Neural cell (in vitro differentiated cells): ENCODE measurements around the gene STRN. TPM values are rescaled to one million over a fixed set of nuclear protein-coding genes. Genes with fewer than 3 reads are reported as not detected.

Experiments used
- H2AFZ ChIP-seq: fragments of 200-600, 300-800 bp; sonication (generic), shearing (Covaris generic); 2 replicates; pipeline ENCODE4 v1.6.0; 2014; ENCODE audit warnings: low read depth, mild to moderate bottlenecking, antibody characterized with exemption, low read length, moderate library complexity
- H3F3A ChIP-seq: fragments of 200-600 bp; shearing (Covaris generic); 2 replicates; pipeline ENCODE4 v1.6.1; 2016; ENCODE audit warnings: mild to moderate bottlenecking, moderate library complexity, mixed read lengths, antibody characterized with exemption, low read length; ENCODE audit not compliant: insufficient read depth, poor library complexity, severe bottlenecking
- H3K27ac ChIP-seq: fragments of 200-600, 300-800 bp; sonication (generic), shearing (Covaris generic); 2 replicates; pipeline ENCODE4 v1.5.1; 2014; ENCODE audit warnings: mild to moderate bottlenecking, low read length, moderate library complexity
- H3K27me3 ChIP-seq: fragments of 300-800, 200-600 bp; sonication (generic), shearing (Covaris generic); 2 replicates; pipeline ENCODE4 v1.6.0; 2014; ENCODE audit warnings: mild to moderate bottlenecking, low read depth, low read length, moderate library complexity; ENCODE audit not compliant: insufficient read depth
- H3K36me3 ChIP-seq: fragments of 300-800, 200-600 bp; sonication (generic), shearing (Covaris generic); 2 replicates; pipeline ENCODE4 v1.5.1; 2014; ENCODE audit warnings: mild to moderate bottlenecking, antibody characterized with exemption, low read length, moderate library complexity; ENCODE audit not compliant: insufficient read depth
- H3K4me2 ChIP-seq: fragments of 300-800, 200-600 bp; sonication (generic), shearing (Covaris generic); 2 replicates; pipeline ENCODE4 v1.6.0; 2014; ENCODE audit warnings: mild to moderate bottlenecking, low read length
- H3K4me3 ChIP-seq: fragments of 300-800, 200-600 bp; sonication (generic), shearing (Covaris generic); 2 replicates; pipeline ENCODE4 v1.5.1; 2014; ENCODE audit warnings: mild to moderate bottlenecking, low read length, moderate library complexity
- H3K79me2 ChIP-seq: fragments of 200-600 bp; shearing (Covaris generic); replicated peaks from 2 replicates; pipeline ENCODE4 v1.6.0; 2014; ENCODE audit warnings: mild to moderate bottlenecking, low read length, moderate library complexity; ENCODE audit not compliant: insufficient read depth
- H3K9ac ChIP-seq: fragments of 300-800, 200-600 bp; sonication (generic), shearing (Covaris generic); 2 replicates; pipeline ENCODE4 v1.6.1; 2016; ENCODE audit warnings: mild to moderate bottlenecking, low read length, mixed read lengths
- H3K9me2 ChIP-seq: fragments of 200-600 bp; shearing (Covaris generic); 2 replicates; pipeline ENCODE4 v1.6.1; 2016; ENCODE audit warnings: mild to moderate bottlenecking, low read length, mixed read lengths; ENCODE audit not compliant: insufficient read depth
- H3K9me3 ChIP-seq: fragments of 200-600, 300-800 bp; sonication (generic), shearing (Covaris generic); 2 replicates; pipeline ENCODE4 v1.6.1; 2016; ENCODE audit warnings: mild to moderate bottlenecking, mixed run types, low read length, moderate library complexity, mixed read lengths
- H4K20me1 ChIP-seq: fragments of 200-600 bp; shearing (Covaris generic); 2 replicates; pipeline ENCODE4 v1.6.1; 2016; ENCODE audit warnings: mild to moderate bottlenecking, mixed run types; ENCODE audit not compliant: insufficient read depth
- CTCF ChIP-seq: fragments of 450-650 bp; IDR thresholded peaks from 2 replicates; pipeline ENCODE4 v1.5.1; 2014; ENCODE audit warnings: antibody characterized with exemption, mild to moderate bottlenecking, moderate library complexity; ENCODE audit not compliant: poor library complexity, severe bottlenecking
- EZH2 ChIP-seq: fragments of 200-600, 300-800 bp; shearing (Covaris generic), sonication (generic); IDR thresholded peaks from 2 replicates; pipeline ENCODE4 v1.6.1; 2014; ENCODE audit warnings: antibody characterized with exemption, low read length, borderline replicate concordance, mild to moderate bottlenecking; ENCODE audit not compliant: insufficient read depth, poor library complexity, severe bottlenecking
- MXI1 ChIP-seq: fragments of 450-650 bp; conservative IDR thresholded peaks from 2 replicates; pipeline ENCODE4 v1.6.1; 2014; ENCODE audit warnings: antibody characterized with exemption, mild to moderate bottlenecking; ENCODE audit not compliant: poor library complexity, severe bottlenecking
- POLR2AphosphoS5 ChIP-seq: IDR thresholded peaks from 2 replicates; pipeline ENCODE4 v1.6.1; 2012
- RAD21 ChIP-seq: fragments of 450-650 bp; conservative IDR thresholded peaks from 2 replicates; pipeline ENCODE4 v1.6.1; 2014; ENCODE audit warnings: antibody characterized with exemption, mild to moderate bottlenecking, moderate library complexity
- REST ChIP-seq: IDR thresholded peaks from 2 replicates; pipeline ENCODE4 v1.6.1; 2012; ENCODE audit warnings: borderline replicate concordance
- SMC3 ChIP-seq: fragments of 450-650 bp; conservative IDR thresholded peaks from 2 replicates; pipeline ENCODE4 v1.6.1; 2014; ENCODE audit warnings: antibody characterized with exemption, mild to moderate bottlenecking, moderate library complexity; ENCODE audit not compliant: poor library complexity
- polyA plus RNA-seq: library from polyadenylated mRNA; depleted of rRNA; stranded (reverse); fragments of >200 nt; gene quantifications from 2 replicates; pipeline ENCODE4 v1.2.3, GENCODE V29; 2014

STRN gene
- polyA plus RNA-seq, 1 donor from 2014 or later, result 9.9 TPM

- no peak overlapping the region for H3K27ac ChIP-seq
- no peaks in the 10 kb centered on the region for H3K36me3 ChIP-seq
- no peak overlapping the region for H3K9ac ChIP-seq
- no peaks in the 10 kb centered on the region for H3K27me3 ChIP-seq
- H3K9me3 ChIP-seq, result no peaks in the 10 kb centered on the region
- H2AFZ ChIP-seq, result no peak overlapping the region
- H3K9me2 ChIP-seq, result no peaks in the 10 kb centered on the region
- no peak for TF ChIP-seq CTCF
- no peak for TF ChIP-seq RAD21
- H3K4me2 ChIP-seq, result no peak overlapping the region
- H3F3A ChIP-seq, result no peaks in the 10 kb centered on the region
- H3K4me3 ChIP-seq, result no peak overlapping the region
- H3K79me2 ChIP-seq, result no peaks in the 10 kb centered on the region
- H4K20me1 ChIP-seq, result no peaks in the 10 kb centered on the region
These were observed 142.5 kb downstream of the STRN start for GRCh38 chr2:36823862-36824261.

GRCh38 chr2:36820942-36821605, 145.3 kb downstream of the STRN start:
- H3K9me3 ChIP-seq, result no peaks in the 10 kb centered on the region
- no peak overlapping the region for H2AFZ ChIP-seq
- no peaks in the 10 kb centered on the region for H4K20me1 ChIP-seq
- no peaks in the 10 kb centered on the region for H3K79me2 ChIP-seq
- no peak overlapping the region for H3K27ac ChIP-seq
- H3K27me3 ChIP-seq, result no peaks in the 10 kb centered on the region
- no peak overlapping the region for H3K9ac ChIP-seq
- H3K9me2 ChIP-seq, result no peaks in the 10 kb centered on the region
- H3K36me3 ChIP-seq, result no peaks in the 10 kb centered on the region
- H3K4me3 ChIP-seq, result no peak overlapping the region
- no peaks in the 10 kb centered on the region for H3F3A ChIP-seq
- no peak overlapping the region for H3K4me2 ChIP-seq
- TF ChIP-seq REST (no peak), EZH2 (no peak), CTCF (no peak), MXI1 (no peak), RAD21 (no peak), POLR2AphosphoS5 (no peak), SMC3 (no peak)
